Transverse colon (tissue), 4 donors: ENCODE data around the gene C2CD4C. TPM values are rescaled to one million over a fixed set of nuclear protein-coding genes. Genes with fewer than 3 reads are reported as not detected.
"Not testable (repeated sequence)": the region's sequence is repeated elsewhere in the genome, so short reads cannot be mapped to it uniquely, and the experiment has no call there.

Experiments used
- DNase-seq: peaks from one replicate; pipeline ENCODE4 v3.0.0-alpha.2; 2019
- H3K27ac ChIP-seq, 4 donors: fragments of 200-600 bp; sonication (generic); 2 replicates each; pipeline ENCODE4 v1.5.1; 2016 to 2018; ENCODE audit warnings: inconsistent platforms in 4 of 4
- H3K27me3 ChIP-seq: fragments of 200-600 bp; sonication (generic); 2 replicates; pipeline ENCODE4 v1.5.1; 2017; ENCODE audit warnings: inconsistent platforms
- H3K36me3 ChIP-seq, 4 donors: fragments of 200-600 bp; sonication (generic); 2 replicates each; pipeline ENCODE4 v1.5.1; 2017 to 2019; ENCODE audit warnings: inconsistent platforms in 4 of 4
- H3K4me1 ChIP-seq, 4 donors: fragments of 200-600 bp; sonication (generic); 2 replicates each; pipeline ENCODE4 v1.5.1; 2017 to 2020; ENCODE audit warnings: inconsistent platforms in 4 of 4
- H3K4me3 ChIP-seq, 4 donors: fragments of 200-600 bp; sonication (generic); 1 replicate in 1 of 4; 2 replicates in 3 of 4; pipeline versions ENCODE4 v1.5.1 to v1.6.1; 2017 to 2019; ENCODE audit warnings: inconsistent platforms in 4 of 4
- H3K9me3 ChIP-seq, 2 donors: fragments of 200-600 bp; sonication (generic); 2 replicates each; pipeline ENCODE4 v1.5.1; 2017 to 2019; ENCODE audit warnings: inconsistent platforms in 2 of 2
- EP300 ChIP-seq: sonication (generic); formaldehyde crosslinking; IDR thresholded peaks from one replicate; pipeline ENCODE4 v1.6.1; 2017; ENCODE audit warnings: antibody characterized with exemption, low read depth
- POLR2A ChIP-seq: fragments of 450-650 bp; IDR thresholded peaks from one replicate; pipeline ENCODE4 v1.6.1; 2016; ENCODE audit warnings: antibody characterized with exemption, mild to moderate bottlenecking, moderate library complexity
- POLR2AphosphoS5 ChIP-seq, 3 donors: sonication (generic); formaldehyde crosslinking; IDR thresholded peaks; one replicate each; pipeline ENCODE4 v1.6.1; 2016; ENCODE audit warnings: antibody characterized with exemption in 3 of 3
- whole genome bisulfite sequencing, 2 donors: methylation state at CpG; one replicate each; pipeline ENCODE4 v1.1.5; 2018; ENCODE audit warnings: low coverage in 1 of 2; 5-methylcytosine and 5-hydroxymethylcytosine counted together
- in situ Hi-C, 4 donors: fragments of 200-750 bp; cut with MboI; loops; one replicate each; pipeline versions ENCODE4 v1.15.0 to v1.15.1; 2017; ENCODE audit warnings: low sequenced_read_pairs in 3 of 4, low pct_ligation_motif_present in 1 of 4, low pct_unique_long_range_greater_than_20kb in 1 of 4
- intact Hi-C: fragments of 100-400 bp; cut with DNase I; formaldehyde crosslinking; loops from one replicate; pipeline ENCODE4 v1.15.1; 2023; ENCODE audit warnings: low total_unique reads
- total RNA-seq, 4 donors: library from RNA; depleted of rRNA; stranded (reverse); fragments of >200 nt; gene quantifications; one replicate each; pipeline ENCODE4 v1.1.0, GENCODE V29; 2016
- TF ChIP-seq, protein P1 (sequence below), 5 experiments: fragments of 200-600 bp in 3 of 5; fragments of 450-650 bp in 2 of 5; sonication (generic) in 3 of 5; IDR thresholded peaks; 1 replicate in 2 of 5; 2 replicates in 3 of 5; pipeline ENCODE4 v1.5.1; 2016 to 2017; ENCODE audit warnings: antibody characterized with exemption in 5 of 5, inconsistent platforms in 3 of 5, mild to moderate bottlenecking in 2 of 5, moderate library complexity in 1 of 5

The C2CD4C gene
- total RNA-seq, 4 donors from 2014 or later, result 0.55 to 0.79 TPM; not detected in 2

DNA sequence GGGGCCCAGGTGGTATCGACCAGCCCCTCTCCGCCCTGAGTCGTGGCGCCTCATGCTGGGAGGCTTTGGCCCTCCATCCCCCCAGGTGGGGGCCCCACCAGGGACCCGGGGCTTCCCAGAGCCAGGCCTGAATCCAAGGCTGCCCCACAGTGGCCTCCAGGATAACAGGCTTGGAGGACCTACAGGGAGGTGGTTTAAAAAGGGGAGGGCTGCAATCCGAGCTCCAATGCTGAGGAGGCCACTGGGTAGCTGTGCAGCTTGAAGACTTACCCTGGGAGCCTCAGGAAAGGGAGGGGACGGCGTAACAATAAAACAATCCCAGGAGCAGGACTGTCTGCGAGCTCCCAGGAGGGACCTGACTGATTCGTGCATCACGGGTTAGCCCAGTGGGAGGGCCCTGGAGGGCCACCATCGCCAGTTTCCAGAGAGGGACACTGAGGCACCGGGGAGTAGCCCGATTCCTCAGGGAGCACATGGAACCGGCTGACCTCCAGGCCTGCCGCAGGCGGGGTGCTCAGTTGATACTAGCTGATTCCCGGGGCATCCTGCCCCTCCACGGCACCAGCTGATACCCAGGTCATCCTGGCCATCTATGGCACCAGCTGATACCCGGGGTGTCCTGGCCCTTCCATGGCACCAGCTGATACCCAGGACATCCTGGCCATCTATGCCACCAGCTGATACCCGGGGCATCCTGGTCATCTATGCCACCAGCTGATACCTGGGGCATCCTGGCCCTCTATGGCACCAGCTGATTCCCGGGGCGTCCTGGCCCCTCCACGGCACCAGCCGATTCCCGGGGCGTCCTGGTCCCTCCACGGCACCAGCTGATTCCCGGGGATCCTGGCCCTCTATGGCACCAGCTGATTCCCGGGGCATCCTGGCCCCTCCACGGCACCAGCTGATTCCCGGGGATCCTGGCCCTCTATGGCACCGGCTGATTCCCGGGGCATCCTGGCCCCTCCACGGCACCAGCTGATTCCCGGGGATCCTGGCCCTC, 3.7 kb upstream of the C2CD4C start:
- Histone ChIP-seq H3K4me1 (peaks cover 13 to 24% (median 20%) of the 10 kb centered on the region in 4 donors), H3K36me3 (no peaks in the 10 kb centered on the region), H3K9me3 (no peaks in the 10 kb centered on the region), H3K27ac (no peak overlapping the region), H3K27me3 (peaks cover 49% of the 10 kb centered on the region), H3K4me3 (no peak overlapping the region)
- DNase-seq, result no peak
- TF ChIP-seq POLR2A (no peak), EP300 (no peak), POLR2AphosphoS5 (IDR thresholded peaks at IDR 0.05) (no peak)
- TF ChIP-seq, protein P1, sequence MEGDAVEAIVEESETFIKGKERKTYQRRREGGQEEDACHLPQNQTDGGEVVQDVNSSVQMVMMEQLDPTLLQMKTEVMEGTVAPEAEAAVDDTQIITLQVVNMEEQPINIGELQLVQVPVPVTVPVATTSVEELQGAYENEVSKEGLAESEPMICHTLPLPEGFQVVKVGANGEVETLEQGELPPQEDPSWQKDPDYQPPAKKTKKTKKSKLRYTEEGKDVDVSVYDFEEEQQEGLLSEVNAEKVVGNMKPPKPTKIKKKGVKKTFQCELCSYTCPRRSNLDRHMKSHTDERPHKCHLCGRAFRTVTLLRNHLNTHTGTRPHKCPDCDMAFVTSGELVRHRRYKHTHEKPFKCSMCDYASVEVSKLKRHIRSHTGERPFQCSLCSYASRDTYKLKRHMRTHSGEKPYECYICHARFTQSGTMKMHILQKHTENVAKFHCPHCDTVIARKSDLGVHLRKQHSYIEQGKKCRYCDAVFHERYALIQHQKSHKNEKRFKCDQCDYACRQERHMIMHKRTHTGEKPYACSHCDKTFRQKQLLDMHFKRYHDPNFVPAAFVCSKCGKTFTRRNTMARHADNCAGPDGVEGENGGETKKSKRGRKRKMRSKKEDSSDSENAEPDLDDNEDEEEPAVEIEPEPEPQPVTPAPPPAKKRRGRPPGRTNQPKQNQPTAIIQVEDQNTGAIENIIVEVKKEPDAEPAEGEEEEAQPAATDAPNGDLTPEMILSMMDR (IDR thresholded peaks at IDR 0.05), result no peak
- intact Hi-C loops (no loop called here), in situ Hi-C loops (no loop called here)
- 46% methylated on average over 34 of the region's 36 CpGs; no CpG with 5 or more reads in 1 of the 2 donors for WGBS, 2 donors

DNA sequence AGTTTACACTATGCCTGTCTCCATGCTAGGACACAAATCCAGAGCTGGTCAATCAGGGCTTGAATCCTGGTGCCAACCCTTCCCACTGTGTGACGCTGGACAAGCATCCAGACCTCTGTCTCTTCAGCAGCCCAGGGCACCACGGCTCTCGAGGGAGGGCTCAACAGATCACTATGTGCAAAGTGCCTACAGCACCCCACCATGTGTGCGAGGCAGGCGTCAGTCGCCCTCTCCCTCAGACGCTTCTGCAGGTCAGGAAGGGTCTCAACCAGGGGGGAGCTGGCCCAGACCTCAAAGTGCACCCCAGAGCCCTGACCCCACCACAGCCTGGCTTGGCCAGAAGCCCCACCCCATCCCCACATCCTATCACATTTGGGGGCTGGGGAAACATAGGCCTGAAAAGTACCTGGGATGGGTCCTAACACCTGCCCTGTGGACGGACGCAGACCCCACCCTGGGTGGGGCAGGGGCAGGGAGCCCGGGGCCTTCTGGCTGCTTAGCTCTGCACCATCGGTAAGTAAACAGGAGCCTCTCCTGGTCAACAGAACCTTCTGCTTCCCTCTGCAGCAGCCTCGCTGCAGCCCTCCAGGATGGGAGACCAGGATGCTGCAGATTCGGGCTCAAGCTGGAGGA, 2.9 kb upstream of the C2CD4C start:
- Histone ChIP-seq H3K27me3 (peaks cover 57% of the 10 kb centered on the region), H3K9me3 (no peaks in the 10 kb centered on the region), H3K36me3 (no peaks in the 10 kb centered on the region), H3K4me3 (no peak overlapping the region), H3K27ac (no peak overlapping the region), H3K4me1 (peaks cover 13 to 24% (median 20%) of the 10 kb centered on the region in 4 donors)
- DNase-seq, result no peak
- TF ChIP-seq, protein P1 (IDR thresholded peaks at IDR 0.05), result no peak
- no peak for TF ChIP-seq EP300
- TF ChIP-seq POLR2AphosphoS5 (IDR thresholded peaks at IDR 0.05), result no peak
- TF ChIP-seq POLR2A, result no peak
- 38% methylated on average over 13 of the region's 13 CpGs; no CpG with 5 or more reads in 1 of the 2 donors for WGBS, 2 donors
- intact Hi-C loops (no loop called here), in situ Hi-C loops (no loop called here)

DNA sequence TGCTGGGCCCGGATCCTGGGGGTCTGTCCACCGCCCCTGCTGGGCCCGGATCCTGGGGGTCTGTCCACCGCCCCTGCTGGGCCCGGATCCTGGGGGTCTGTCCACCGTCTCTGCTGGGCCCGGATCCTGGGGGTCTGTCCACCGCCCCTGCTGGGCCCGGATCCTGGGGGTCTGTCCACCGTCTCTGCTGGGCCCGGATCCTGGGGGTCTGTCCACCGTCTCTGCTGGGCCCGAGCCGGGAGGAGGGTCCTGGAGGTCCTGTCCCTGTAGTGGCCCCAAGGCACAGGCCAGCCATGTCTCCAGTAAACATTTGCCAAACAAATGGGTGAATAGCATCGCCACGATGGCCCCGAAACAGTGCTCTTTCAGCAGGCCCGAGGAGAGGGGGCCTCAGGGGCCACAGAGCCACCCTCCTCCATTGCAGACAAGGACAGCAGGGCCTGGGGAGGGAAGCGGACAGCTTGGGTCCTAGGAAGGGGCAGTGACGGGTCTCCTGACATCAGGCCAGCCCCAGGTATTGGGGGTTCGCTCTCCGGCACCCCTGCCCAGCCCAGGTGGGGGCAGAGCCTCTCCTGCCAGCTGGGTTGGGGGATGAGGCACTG, 2.3 kb upstream of the C2CD4C start:
- WGBS, 2 donors, result 71 to 100% methylated on average over 1 to 11 of the region's 22 CpGs

DNA sequence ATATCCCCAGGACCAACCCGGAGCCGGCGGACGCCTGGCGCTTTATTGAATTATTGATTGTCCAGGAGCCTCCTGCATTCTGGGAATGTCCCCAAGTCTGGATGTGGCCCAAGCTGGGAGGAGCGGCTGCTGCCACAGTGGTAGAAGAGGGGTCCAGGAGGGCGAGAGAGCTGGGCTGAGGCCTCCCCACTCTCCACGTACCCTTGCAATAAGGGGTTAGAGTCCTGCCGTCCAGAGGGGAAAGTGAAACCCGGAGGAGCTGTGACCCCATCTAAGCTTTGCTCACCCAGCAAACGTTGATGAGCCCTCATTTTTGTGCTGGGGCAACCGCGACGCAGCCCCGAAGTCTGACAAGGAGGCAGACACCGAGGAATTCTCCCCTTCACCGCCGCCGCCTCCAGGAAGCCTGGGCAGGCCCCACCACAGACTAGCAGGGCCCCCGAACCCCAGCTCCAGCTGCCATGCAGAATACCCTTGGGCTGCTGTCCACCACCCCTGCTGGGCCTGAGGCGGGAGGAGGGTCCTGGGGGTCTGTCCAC, 1.4 kb upstream of the C2CD4C start:
- intact Hi-C loops, result no loop called here
- Histone ChIP-seq H3K4me3 (no peak overlapping the region), H3K27ac (no peak overlapping the region), H3K36me3 (no peaks in the 10 kb centered on the region), H3K9me3 (no peaks in the 10 kb centered on the region), H3K27me3 (peaks cover 72% of the 10 kb centered on the region), H3K4me1 (peaks cover 19 to 32% (median 23%) of the 10 kb centered on the region in 4 donors)
- TF ChIP-seq EP300 (no peak), POLR2AphosphoS5 (IDR thresholded peaks at IDR 0.05) (no peak)
- TF ChIP-seq, protein P1 (IDR thresholded peaks at IDR 0.05), result no peak
- DNase-seq, result no peak
- WGBS, 2 donors, result 38% methylated on average over 21 of the region's 21 CpGs; no CpG with 5 or more reads in 1 of the 2 donors
- in situ Hi-C loops, result no loop called here

More for the DNA sequence above, 2.3 kb upstream of the C2CD4C start:
- DNase-seq, H3K27ac ChIP-seq, in situ Hi-C loops, H3K4me3 ChIP-seq, H3K9me3 ChIP-seq, intact Hi-C loops, H3K36me3 ChIP-seq: not testable (repeated sequence)
- Histone ChIP-seq H3K27me3 (peaks cover 63% of the 10 kb centered on the region), H3K4me1 (peaks cover 13 to 24% (median 20%) of the 10 kb centered on the region in 4 donors)
